Measurements from ENCODE around the gene WNK2.
"Not testable (repeated sequence)": the region's sequence is repeated elsewhere in the genome, so short reads cannot be mapped to it uniquely, and the experiment has no call there.

The WNK2 gene

DNA sequence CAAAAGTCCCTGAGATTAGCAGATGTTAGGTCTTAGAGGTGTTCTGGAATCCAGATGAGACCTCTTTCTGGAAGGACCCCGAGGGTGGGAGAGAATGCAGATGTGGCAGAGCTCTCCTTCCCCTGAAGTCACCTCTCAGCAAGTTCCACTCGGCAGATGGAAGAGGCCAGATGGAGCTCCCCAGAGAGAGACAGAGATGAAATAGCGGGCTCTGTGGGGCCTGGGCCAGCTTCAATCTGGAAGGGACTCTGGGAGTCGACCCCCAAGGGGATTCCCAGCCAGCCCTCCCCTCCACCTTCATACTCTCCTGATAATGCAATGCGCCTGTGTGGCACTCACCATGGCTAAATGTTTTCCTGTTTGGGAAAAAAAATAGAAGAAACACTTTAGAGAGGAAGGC, 60.2 kb downstream of the WNK2 start:
- no peak for DNase-seq

DNA sequence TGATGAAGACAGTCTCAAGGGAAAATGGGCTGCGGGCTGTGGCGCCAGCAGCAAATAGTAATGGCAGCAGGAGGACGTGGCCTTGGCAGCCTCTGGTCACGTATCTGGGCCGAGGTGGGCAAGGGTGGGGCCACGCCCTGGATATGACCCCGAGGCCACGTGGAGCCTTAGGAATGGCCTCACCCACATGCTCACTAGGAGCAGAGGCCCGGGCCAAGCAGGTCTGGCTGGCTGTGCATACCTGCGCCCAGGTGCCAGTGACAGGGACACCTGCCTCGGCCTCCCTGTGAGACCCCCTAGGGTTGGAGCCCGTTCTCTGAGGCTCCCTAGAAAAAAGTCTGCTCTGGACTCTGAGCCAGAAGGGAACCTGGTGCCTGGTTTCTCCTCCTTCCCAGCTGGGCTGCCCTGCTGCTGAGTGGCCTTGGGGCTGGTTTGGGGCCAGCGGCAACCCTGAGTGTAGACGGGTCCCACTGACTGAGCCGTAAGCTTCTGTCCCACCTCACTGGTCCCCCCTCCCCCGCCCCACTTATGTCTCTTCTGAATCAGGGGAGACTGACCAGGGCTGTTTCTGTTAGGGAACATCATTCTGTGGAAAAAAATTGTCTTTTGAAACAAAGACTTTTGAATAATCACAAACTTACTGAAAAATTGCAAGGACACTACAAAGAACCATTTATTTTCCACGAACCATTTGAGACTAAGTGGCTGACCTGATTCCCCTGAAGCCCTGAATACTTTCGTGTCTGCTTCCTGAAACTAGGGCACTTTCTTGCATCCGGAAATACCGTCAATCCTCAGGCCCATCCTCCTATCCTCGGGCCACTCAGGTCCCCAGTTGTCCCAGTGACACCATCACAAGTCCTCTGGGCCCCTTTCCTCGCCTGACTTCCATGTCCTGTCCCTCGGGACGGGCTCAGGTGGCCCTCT, 60.8 kb downstream of the WNK2 start:
- no peak for DNase-seq

DNA sequence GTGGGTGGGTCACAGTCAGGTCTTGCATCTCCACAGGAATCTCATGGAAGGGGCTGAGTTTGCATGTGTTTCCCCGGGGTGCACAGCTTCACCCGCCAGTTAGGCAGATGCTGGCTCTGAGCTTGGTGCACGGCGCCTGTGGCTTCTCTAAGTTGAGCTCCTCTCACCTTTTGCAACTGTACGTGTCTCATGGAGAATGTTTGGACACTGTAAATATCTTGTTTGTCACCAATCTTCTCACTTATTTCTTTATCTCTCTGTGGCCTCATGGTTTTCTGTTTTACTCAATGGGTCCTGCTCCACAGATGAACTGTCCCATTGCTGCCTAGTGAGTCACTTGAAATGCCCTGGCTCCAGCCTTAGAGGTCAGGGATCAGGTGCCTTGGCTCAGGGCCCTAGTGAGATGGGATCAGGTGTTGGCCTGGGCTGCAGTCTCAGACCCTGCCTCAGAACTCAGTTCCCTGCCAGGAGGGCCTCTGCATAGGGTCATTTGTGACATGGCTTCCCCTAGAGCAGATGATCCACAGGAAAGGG, 61.6 kb downstream of the WNK2 start:
- no peak for DNase-seq

DNA sequence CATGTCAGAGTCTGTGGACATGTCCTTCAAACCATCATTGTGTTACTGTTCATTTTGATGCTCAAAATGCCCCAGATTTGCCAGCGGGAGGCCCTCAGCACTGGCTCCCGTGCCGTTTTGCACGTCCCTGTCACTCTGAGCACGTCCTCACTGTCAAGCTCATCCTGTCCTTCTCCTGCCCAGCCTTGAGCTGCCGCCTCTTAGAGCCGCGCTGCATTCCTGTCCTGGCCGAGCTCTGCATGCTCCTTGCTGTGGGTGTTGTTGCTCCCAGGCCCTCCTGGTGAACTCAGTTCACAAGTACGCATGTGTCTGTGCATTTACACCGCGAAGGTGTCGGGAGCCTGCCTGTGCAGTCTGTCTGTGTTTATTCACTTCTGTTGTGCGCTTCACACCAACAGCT, 62.2 kb downstream of the WNK2 start:
- no peak for DNase-seq

DNA sequence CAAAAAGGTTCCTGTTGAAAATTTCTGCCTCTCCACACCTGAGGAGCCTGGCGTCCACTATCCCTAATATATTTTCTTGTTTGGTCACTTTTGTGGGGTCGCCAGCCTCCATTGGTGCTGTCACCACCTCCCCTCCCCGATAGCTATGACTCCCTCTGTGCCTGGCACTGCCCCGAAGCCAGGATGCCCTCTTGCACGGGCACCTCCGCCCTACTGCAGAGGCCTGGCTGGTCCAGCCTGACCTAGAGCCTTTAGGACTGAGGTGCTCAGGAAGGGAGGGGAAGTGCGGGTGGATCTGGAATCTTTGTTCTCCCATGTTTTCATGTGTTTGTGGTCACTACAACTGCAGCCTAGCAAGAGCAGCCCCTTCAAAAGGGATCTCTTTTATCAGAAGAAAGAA, 62.6 kb downstream of the WNK2 start:
- no peak for DNase-seq

DNA sequence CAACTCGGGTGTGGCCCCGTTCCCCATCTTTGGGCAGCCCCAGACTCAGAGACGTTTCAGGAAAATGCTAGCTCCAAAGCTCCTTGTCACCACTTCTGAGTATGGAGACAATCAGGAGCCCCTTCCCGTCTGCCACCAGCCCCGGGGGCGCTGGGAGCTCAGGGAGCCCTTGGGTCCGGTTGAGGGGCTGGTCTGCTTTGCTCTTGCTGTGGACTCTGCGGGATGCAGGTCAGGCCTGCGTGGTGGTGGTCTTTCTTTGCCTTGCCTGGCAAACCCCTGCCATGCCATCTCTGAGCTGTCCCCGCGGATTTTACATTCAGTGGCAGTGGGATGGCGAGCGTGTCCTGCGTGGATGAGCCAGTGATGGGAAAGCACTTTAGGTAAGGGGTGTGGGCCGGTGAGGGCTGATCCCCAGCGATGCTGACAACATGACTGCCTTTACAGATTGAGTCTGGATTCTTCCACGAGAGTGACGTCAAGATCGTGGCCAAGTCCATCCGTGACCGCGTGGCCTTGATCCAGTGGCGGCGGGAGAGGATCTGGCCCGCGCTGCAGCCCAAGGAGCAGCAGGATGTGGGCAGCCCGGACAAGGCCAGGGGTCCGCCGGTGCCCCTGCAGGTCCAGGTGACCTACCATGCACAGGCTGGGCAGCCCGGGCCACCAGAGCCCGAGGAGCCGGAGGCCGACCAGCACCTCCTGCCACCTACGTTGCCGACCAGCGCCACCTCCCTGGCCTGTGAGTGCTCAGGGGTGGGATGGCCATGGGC, 63.3 kb downstream of the WNK2 start:
- no peak for DNase-seq

DNA sequence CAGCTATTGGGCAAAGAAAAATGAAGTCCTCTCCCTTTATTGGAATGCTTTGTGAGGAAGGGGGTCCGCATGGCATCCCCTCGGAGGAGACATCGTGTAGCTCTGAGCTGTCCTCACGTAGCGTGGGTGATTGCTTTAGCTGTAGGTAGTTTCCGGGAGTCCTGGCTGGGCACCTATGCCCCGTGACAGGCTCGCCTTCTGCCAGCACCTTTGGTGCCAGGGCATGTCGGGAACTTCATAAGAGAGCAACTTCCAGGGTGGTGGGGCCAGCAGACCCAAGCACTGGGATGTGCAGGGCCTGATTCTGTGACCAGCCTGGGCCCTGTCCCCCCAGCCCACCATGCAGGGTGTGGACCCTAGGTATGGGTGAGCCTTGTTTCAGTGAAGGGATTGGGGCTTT, 64.0 kb downstream of the WNK2 start:
- DNase-seq = no peak

DNA sequence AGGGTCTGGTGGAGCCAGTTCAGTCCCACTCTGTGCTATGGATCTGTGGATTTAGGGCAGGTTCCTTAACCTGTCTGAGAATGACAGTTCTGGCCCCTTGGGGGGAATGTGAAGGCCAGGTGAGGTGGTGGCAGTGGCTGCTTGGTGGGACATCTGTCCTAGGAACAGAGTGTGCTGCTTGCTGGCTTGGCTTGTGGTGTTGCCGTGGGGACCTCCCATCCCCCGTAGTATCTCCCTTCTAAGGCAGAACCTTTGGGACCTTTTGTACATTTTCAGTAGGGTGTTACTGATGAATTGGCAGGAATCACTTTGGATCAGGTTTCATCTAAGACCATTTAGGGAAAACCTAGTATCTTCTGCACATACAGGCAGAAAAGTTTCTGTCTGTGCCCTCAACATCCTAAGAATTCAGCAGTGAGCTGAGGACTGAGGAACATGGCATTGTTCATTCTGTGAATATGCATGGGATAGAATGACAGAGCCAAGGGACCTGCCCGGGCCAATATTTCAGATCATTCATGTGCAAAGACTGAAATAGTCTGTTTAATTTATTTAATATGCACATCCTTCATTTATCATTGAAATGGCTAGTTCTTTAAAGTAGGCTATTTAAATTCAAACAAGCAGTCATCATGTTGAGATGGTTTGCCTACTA, 64.6 kb downstream of the WNK2 start:
- no peak for DNase-seq

DNA sequence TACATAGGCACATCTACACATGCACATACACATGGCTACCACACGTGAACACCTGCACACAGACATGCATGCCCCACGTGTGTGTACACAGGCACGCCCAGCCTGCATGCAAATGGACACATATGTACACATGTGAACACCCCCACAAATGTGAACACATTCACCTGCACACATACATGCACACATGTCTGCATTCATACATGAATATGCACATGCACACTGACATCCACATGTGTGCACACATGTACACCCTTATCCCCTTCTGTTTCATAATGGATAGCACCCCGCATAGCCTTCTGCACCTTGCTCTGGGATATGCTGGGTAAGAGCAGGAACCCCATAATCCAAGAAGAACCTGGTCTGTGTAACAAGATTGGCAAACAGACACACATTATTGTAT, 66.2 kb downstream of the WNK2 start:
- no peak for DNase-seq

DNA sequence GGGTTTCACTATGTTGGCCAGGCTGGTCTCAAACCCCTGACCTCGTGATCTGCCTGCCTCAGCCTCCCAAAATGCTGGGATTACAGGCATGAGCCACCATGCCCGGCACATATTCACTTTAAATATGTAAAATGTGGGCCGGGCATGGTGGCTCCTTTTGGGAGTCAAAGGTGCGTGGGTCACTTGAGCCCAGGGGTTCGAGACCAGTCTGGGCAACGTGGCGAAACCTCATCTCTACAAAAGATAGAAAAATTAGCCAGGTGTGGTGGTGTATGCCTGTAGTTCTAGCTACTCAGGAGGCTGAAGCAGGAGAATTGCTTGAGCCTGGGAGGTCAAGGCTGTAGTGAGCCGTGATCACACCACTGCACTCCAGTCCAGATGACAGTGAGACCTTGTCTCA, 67.4 kb downstream of the WNK2 start:
- DNase-seq = not testable (repeated sequence)

DNA sequence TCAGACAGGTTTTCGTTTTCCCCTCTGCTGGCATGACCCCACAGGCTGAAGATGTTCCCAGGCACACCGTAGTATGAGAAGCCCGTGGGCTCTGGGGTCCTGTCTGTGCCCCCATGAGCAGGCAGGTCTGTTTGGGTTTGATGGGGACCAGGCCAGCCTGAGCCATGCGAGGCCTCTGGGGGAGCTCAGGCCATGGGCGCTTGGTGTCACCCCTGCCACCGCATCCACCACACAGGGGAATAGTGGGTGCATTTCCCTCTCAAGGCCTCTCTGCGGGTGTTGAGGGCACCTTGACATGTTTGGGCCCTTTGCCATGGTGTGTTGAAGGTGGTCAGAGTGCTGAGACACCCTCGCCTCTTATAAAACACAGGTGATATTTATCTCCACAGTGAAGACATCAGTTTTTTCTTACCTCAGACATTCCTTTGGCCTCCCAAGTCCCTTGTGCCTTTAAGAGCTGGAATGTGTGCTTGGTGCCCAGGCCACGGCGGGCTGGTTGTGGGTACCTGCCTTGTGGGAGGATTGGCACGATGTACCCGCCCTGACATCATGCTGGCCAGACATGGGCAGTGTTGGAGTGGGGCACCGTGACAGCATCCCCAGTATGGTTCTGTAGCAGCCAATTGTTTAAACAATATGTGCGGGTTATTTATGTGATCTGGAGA, 68.3 kb downstream of the WNK2 start:
- DNase-seq = no peak

DNA sequence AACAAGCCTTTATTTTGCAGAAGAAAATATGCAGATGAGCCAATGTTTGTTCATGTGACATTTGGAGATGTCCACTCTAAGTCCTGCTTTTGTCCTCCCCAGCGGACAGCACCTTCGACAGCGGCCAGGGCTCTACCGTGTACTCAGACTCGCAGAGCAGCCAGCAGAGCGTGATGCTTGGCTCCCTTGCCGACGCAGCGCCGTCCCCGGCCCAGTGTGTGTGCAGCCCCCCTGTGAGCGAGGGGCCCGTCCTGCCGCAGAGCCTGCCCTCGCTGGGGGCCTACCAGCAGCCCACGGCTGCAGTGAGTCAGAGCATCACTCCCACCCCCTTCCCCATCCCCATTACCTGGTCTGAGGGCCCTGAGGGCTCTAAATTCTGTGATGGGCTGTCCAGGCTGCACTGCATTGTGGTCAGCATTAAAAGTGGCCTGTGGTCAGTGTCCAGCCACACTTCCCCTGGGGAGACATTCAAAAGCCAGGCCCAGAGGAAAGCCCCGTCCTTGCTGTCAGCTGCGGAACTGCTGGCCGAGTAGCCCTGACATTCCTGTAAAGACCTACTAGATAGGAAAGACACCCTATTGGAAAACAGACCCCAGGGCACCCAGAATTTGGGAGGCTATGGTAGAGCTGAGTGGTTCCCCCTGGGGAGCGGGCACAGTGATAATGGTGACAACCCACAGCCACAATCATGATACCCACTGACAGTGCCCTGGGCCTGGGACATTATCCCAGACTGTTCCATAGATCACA, 69.0 kb downstream of the WNK2 start:
- DNase-seq = no peak

DNA sequence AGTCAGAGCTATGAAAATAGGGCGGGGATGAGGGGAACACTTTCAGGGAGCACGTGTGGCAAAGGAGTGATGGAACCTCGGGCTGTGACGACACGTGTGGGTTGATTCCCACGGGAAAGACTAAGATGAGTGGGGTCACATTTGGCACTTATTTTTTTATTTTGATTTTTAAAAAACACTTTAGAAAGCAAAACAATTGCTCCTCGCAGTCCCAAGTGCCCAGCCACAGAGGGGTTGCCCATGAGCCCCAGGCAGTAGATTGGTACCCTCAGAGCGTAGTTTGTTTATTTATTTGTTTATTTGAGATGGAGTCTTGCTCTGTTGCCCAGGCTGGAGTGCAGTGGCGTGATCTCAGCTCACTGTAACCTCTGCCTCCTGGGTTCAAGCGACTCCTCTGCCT, 69.7 kb downstream of the WNK2 start:
- no peak for DNase-seq

DNA sequence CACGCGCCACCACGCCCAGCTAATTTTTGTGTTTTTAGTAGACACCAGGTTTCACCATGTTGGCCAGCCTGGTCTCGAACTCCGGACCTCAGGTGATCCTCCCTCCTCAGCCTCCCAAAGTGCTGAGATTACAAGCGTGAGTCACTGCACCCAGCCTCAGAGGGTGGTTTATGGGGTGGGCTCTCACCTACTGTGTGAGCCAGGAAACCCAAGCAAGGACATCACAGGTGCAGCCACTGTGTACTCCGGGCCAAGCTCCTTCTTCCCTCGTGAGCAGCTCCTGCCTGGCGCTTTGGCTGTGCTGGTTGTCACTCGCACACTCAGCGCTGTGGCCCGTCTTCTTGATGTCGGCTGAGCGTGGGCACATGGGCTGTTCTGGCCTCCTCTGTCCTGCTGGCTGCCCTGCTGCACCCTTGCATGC, 70.1 kb downstream of the WNK2 start:
- DNase-seq = no peak

DNA sequence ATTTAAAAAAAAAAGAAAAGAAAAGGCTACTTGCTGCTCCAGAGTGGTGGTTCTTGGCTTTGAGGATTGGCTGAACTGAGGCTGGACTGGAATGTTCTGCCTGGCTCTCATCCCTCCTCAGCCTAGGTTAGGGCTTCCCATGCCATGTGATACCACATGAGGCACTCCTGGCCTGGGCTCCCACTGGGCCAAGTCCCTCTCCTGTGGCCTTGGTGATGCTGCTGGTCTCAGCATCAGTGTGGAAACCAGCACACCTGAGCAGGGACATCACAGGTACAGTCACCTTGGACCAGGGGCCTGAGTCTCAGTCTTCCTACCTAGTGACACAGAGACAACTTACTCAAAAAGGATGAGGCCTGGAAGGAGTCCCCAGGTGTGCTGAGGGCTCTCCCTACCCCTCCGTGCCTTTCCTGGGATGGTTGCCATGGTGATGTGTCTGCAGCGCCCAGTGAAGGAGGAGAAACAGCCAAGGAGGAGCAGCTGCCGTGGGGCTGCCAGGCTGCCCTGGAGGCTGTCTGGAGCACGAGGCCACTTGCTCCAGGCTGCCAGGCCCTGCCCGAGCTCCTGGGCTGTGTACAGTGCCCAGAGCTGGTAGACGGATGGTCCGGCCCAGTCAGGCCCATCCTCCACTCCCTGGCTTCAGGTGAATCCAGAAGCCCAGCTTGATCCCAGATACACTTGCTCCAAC, 71.0 kb downstream of the WNK2 start:
- DNase-seq = no peak

DNA sequence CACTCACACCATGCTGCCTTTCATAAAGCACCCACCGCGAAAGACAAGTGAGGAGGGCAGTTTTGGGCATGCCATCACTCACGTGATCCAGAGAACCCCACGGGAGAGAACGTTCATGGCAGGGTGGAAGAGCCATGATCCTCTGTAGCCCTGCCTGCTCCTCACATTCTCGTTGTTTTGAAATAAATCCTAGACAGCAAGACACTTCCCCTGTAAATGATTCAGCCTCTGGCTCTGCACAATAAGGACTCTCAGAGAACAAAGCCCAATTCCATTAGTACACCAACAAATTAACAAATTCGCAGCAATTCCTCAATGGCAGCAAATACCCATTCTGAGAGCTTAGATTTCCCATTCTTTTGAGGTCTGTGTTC, 71.5 kb downstream of the WNK2 start:
- no peak for DNase-seq

DNA sequence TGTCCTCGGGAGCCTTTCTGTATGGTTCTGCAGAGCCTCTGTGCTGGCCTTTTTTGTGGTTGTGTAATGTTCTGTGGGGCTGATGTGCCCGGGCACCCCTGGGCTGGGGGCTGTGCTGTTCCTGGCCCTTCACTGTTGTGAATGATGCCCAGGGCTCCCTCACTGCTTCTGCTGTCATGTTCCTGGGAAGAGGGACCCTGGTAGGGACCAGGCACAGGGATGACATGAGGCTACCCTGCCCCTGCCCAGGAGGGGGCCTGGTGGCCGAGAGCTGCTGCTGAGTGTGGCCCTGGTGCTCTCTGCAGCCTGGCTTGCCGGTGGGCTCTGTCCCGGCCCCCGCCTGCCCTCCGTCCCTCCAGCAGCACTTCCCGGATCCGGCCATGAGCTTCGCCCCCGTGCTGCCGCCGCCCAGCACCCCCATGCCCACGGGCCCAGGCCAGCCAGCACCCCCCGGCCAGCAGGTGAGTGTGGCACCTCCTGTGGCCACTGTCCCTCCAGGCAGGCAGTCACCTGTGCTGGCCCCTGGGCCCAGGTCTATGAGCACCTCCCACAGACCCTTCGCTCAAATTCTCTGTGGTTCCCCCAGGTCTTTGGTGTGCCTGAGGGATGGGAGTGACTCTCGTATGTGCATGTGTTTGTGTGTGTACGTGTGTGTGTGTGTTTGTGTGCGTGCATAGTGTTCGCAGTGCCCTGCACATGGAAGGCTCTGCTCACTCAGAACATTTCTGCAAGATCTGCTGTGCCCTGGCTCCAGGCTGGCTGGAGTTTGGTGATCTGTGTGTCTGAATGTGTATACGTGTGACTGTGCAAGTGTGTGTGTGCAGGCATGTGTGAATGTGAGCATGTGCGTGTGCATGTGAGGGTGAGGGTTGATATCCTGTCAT, 72.3 kb downstream of the WNK2 start:
- DNase-seq = no peak

DNA sequence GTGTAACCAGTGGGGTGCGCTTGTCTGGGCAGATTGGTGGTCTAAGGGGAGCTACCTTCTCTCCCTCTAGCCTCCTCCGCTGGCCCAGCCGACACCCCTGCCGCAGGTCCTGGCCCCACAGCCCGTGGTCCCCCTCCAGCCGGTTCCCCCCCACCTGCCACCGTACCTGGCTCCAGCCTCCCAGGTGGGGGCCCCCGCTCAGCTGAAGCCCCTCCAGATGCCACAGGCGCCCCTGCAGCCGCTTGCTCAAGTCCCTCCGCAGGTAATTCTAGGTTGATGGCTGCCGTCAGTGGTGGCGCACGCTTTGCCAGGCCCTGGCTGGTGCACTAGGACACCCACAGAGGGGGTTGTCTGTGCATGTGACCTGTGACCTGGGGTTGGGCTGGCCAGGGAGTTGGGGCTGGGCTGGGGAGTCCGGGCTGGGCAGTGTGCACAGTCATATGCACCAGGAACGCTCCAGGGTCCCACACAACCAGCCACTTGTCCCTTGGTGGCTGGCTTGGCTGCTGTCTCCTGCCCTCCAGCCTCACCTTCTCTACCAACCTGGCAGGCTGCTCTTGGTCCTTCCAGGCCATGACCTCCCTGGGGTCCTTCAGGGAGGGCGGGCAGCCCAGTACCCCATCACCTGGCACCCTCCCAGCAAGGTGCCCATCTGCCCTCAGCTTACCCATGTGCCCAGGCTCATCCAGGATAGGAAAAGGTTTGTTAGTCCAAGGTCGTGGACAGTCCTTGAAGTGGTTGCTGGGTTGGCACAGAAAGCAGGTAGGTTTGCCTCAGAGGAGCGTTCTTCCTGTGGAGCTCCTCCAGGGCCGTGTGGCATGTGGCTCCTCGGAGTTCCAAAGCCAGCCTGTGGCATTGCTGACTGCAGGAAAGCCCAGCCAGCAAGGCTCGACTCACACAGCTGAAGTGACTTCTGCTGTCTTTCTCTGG, 73.2 kb downstream of the WNK2 start:
- no peak for DNase-seq

DNA sequence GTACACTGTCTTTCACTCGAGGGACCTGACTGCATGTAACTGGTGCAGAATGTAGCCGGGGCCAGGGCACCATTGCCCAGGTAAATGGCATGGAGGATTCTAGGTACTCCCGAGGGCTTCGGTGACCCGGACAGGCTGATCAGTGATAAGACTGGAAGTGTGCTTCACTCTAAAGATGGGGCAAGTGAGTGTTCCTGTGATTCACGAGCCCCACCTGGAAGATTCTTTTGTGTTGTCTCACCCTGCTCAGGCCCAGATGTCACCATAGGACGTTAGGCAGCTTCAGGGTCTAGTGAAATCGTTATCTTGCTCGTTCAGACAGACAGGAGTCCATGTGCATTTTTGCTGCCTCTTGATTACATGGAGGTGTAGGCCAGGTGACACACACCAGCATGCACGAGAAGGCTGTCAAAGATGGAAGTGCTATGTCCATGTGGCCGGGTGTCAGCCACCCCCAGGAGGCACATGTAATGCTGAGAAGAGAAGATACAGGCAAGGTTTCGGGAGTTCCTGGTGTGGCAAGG, 73.9 kb downstream of the WNK2 start:
- DNase-seq = no peak

All from NCI-H1436 treated with DMSO at 0.1 percent for 48 hours (cell line).